Measurements from ENCODE around the gene HOXC10.

The HOXC10 gene

GRCh38 chr12:54021432-54022013 is 36.6 kb downstream of the HOXC10 start:
- Histone ChIP-seq H3K79me2 (ENCODE audit: insufficient read depth, low read depth) (no peaks in the 10 kb centered on the region), H3K27ac (no peak overlapping the region), H3K36me3 (ENCODE audit: insufficient read depth) (no peaks in the 10 kb centered on the region), H3K4me1 (ENCODE audit: low read depth, poor library complexity, severe bottlenecking) (peaks cover 17% of the 10 kb centered on the region), H3K9ac (no peak overlapping the region), H3K27me3 (ENCODE audit: insufficient read depth, low read depth) (peaks cover 87% of the 10 kb centered on the region), H4K20me1 (ENCODE audit: insufficient read depth) (no peaks in the 10 kb centered on the region), H3K4me2 (no peak overlapping the region), H2AFZ (ENCODE audit: low read depth) (no peak overlapping the region), H3K4me3 (IDR thresholded peaks at IDR 0.05; ENCODE audit: insufficient read depth, low read depth, low read length) (no peak overlapping the region)
- peak; percentile 27; the same call in 1 of the 2 replicates for TF ChIP-seq CTCF (conservative IDR thresholded peaks at IDR 0.05; ENCODE audit: low read depth, low read length)

- Histone ChIP-seq H3K4me3 (IDR thresholded peaks at IDR 0.05; ENCODE audit: insufficient read depth, low read depth, low read length) (no peak overlapping the region), H3K27me3 (ENCODE audit: insufficient read depth, low read depth) (peaks cover 91% of the 10 kb centered on the region), H3K79me2 (ENCODE audit: insufficient read depth, low read depth) (no peaks in the 10 kb centered on the region), H3K36me3 (ENCODE audit: insufficient read depth) (no peaks in the 10 kb centered on the region), H3K27ac (no peak overlapping the region), H3K4me2 (no peak overlapping the region), H4K20me1 (ENCODE audit: insufficient read depth) (no peaks in the 10 kb centered on the region), H3K9ac (no peak overlapping the region), H2AFZ (ENCODE audit: low read depth) (no peak overlapping the region), H3K4me1 (ENCODE audit: low read depth, poor library complexity, severe bottlenecking) (peaks cover 2% of the 10 kb centered on the region)
- no peak for TF ChIP-seq CTCF (conservative IDR thresholded peaks at IDR 0.05; ENCODE audit: low read depth, low read length)
These were observed 38.3 kb downstream of the HOXC10 start for GRCh38 chr12:54022960-54023884.

GRCh38 chr12:54024127-54024526 is 39.2 kb downstream of the HOXC10 start:
- H3K27me3 ChIP-seq (ENCODE audit: insufficient read depth, low read depth): peaks cover 100% of the 10 kb centered on the region
- H3K4me3 ChIP-seq (IDR thresholded peaks at IDR 0.05; ENCODE audit: insufficient read depth, low read depth, low read length): no peak overlapping the region
- no peak overlapping the region for H2AFZ ChIP-seq (ENCODE audit: low read depth)
- H3K27ac ChIP-seq: no peak overlapping the region
- no peak overlapping the region for H3K4me2 ChIP-seq
- H3K4me1 ChIP-seq (ENCODE audit: low read depth, poor library complexity, severe bottlenecking): no peaks in the 10 kb centered on the region
- TF ChIP-seq CTCF (conservative IDR thresholded peaks at IDR 0.05; ENCODE audit: low read depth, low read length): no peak
- no peaks in the 10 kb centered on the region for H3K36me3 ChIP-seq (ENCODE audit: insufficient read depth)
- H3K9ac ChIP-seq: no peak overlapping the region
- H3K79me2 ChIP-seq (ENCODE audit: insufficient read depth, low read depth): no peaks in the 10 kb centered on the region
- no peaks in the 10 kb centered on the region for H4K20me1 ChIP-seq (ENCODE audit: insufficient read depth)

- no peaks in the 10 kb centered on the region for H4K20me1 ChIP-seq (ENCODE audit: insufficient read depth)
- no peak overlapping the region for H2AFZ ChIP-seq (ENCODE audit: low read depth)
- H3K4me2 ChIP-seq: no peak overlapping the region
- peaks cover 99% of the 10 kb centered on the region for H3K27me3 ChIP-seq (ENCODE audit: insufficient read depth, low read depth)
- no peaks in the 10 kb centered on the region for H3K36me3 ChIP-seq (ENCODE audit: insufficient read depth)
- no peak overlapping the region for H3K27ac ChIP-seq
- H3K79me2 ChIP-seq (ENCODE audit: insufficient read depth, low read depth): no peaks in the 10 kb centered on the region
- H3K9ac ChIP-seq: no peak overlapping the region
- no peak overlapping the region for H3K4me3 ChIP-seq (IDR thresholded peaks at IDR 0.05; ENCODE audit: insufficient read depth, low read depth, low read length)
- H3K4me1 ChIP-seq (ENCODE audit: low read depth, poor library complexity, severe bottlenecking): no peaks in the 10 kb centered on the region
- TF ChIP-seq CTCF (conservative IDR thresholded peaks at IDR 0.05; ENCODE audit: low read depth, low read length): no peak
These were observed 39.8 kb downstream of the HOXC10 start for GRCh38 chr12:54024581-54025305.

Data from KMS-11 (cell line).